OCI-LY1 (cell line): ENCODE measurements around the gene CLCN7.

ENCODE experiments used
- H2AFZ ChIP-seq: fragments of 200-600 bp; sonication (generic), shearing (Covaris generic); 2 replicates; pipeline ENCODE4 v1.6.0; 2014; ENCODE audit warnings: antibody characterized with exemption, mild to moderate bottlenecking, low read length
- H3F3A ChIP-seq: fragments of 200-600 bp; sonication (generic), shearing (Covaris generic); 2 replicates; pipeline ENCODE4 v1.6.0; 2014; ENCODE audit warnings: mild to moderate bottlenecking, antibody characterized with exemption, low read length, moderate library complexity; ENCODE audit not compliant: insufficient read depth
- H3K27ac ChIP-seq: fragments of 200-600 bp; sonication (generic); 2 replicates; pipeline ENCODE4 v1.5.1; 2014; ENCODE audit warnings: low read length, mixed run types, mild to moderate bottlenecking, low read depth; ENCODE audit not compliant: poor library complexity, severe bottlenecking
- H3K27me3 ChIP-seq: fragments of 200-600 bp; sonication (generic); 2 replicates; pipeline ENCODE4 v1.6.0; 2014; ENCODE audit warnings: antibody characterized with exemption, mild to moderate bottlenecking, low read length, moderate library complexity; ENCODE audit not compliant: insufficient read depth
- H3K36me3 ChIP-seq: fragments of 200-600 bp; sonication (generic); 2 replicates; pipeline ENCODE4 v1.6.1; 2014; ENCODE audit warnings: mild to moderate bottlenecking, antibody characterized with exemption, low read length, moderate library complexity, mixed read lengths; ENCODE audit not compliant: insufficient read depth
- H3K4me1 ChIP-seq: fragments of 200-600 bp; sonication (generic); 2 replicates; pipeline ENCODE4 v1.5.1; 2014; ENCODE audit warnings: mild to moderate bottlenecking, low read length, moderate library complexity; ENCODE audit not compliant: insufficient read depth, severe bottlenecking
- H3K4me2 ChIP-seq: fragments of 200-600 bp; sonication (generic), shearing (Covaris generic); 2 replicates; pipeline ENCODE4 v1.6.1; 2014; ENCODE audit warnings: low read length
- H3K4me3 ChIP-seq: fragments of 200-600 bp; sonication (generic); 2 replicates; pipeline ENCODE4 v1.5.1; 2014; ENCODE audit warnings: low read length, low read depth, mild to moderate bottlenecking, mixed read lengths; ENCODE audit not compliant: poor library complexity, severe bottlenecking
- H3K79me2 ChIP-seq: fragments of 200-600 bp; shearing (Covaris generic); 2 replicates; pipeline ENCODE4 v1.6.1; 2016; ENCODE audit warnings: mixed run types, low read length, mixed read lengths; ENCODE audit not compliant: insufficient read depth
- H3K9ac ChIP-seq: fragments of 200-600 bp; sonication (generic), shearing (Covaris generic); 2 replicates; pipeline ENCODE4 v1.6.1; 2014; ENCODE audit warnings: mild to moderate bottlenecking, low read length, mixed read lengths
- H3K9me2 ChIP-seq: fragments of 200-600 bp; sonication (generic), shearing (Covaris generic); 2 replicates; pipeline ENCODE4 v1.6.1; 2014; ENCODE audit warnings: low read depth, mild to moderate bottlenecking, low read length, mixed read lengths
- H3K9me3 ChIP-seq: fragments of 200-600 bp; shearing (Covaris generic); 2 replicates; pipeline ENCODE4 v1.6.1; 2014; ENCODE audit warnings: low read length, mixed read lengths
- H4K20me1 ChIP-seq: fragments of 200-600 bp; sonication (generic), shearing (Covaris generic); 2 replicates; pipeline ENCODE4 v1.6.0; 2016; ENCODE audit warnings: mild to moderate bottlenecking, low read length; ENCODE audit not compliant: insufficient read depth
- EZH2 ChIP-seq: fragments of 200-600 bp; sonication (generic), shearing (Covaris generic); IDR thresholded peaks from 2 replicates; pipeline ENCODE4 v1.8.0; 2017; ENCODE audit warnings: borderline replicate concordance, mixed run types, mild to moderate bottlenecking, antibody characterized with exemption, low read length, moderate library complexity, mixed read lengths
- TF ChIP-seq, protein P1 (sequence below): fragments of 200-600 bp; sonication (generic), shearing (Covaris generic); IDR thresholded peaks from 2 replicates; pipeline ENCODE4 v1.5.1; 2017; ENCODE audit warnings: mild to moderate bottlenecking, antibody characterized with exemption, low read length, moderate library complexity, mixed read lengths

The CLCN7 gene

GRCh38 chr16:1438229-1439057 lies 36.4 kb downstream of the CLCN7 start:
- Histone ChIP-seq H3F3A (no peaks in the 10 kb centered on the region), H3K9me3 (no peaks in the 10 kb centered on the region), H3K4me2 (no peak overlapping the region), H3K4me3 (no peak overlapping the region), H3K36me3 (no peaks in the 10 kb centered on the region), H3K79me2 (no peaks in the 10 kb centered on the region), H4K20me1 (no peaks in the 10 kb centered on the region), H3K27me3 (peaks cover 6% of the 10 kb centered on the region; the same call in 1 of the 2 replicates), H2AFZ (no peak overlapping the region), H3K9me2 (no peaks in the 10 kb centered on the region), H3K27ac (no peak overlapping the region), H3K9ac (no peak overlapping the region), H3K4me1 (no peaks in the 10 kb centered on the region)
- TF ChIP-seq EZH2: no peak
- TF ChIP-seq, protein P1, sequence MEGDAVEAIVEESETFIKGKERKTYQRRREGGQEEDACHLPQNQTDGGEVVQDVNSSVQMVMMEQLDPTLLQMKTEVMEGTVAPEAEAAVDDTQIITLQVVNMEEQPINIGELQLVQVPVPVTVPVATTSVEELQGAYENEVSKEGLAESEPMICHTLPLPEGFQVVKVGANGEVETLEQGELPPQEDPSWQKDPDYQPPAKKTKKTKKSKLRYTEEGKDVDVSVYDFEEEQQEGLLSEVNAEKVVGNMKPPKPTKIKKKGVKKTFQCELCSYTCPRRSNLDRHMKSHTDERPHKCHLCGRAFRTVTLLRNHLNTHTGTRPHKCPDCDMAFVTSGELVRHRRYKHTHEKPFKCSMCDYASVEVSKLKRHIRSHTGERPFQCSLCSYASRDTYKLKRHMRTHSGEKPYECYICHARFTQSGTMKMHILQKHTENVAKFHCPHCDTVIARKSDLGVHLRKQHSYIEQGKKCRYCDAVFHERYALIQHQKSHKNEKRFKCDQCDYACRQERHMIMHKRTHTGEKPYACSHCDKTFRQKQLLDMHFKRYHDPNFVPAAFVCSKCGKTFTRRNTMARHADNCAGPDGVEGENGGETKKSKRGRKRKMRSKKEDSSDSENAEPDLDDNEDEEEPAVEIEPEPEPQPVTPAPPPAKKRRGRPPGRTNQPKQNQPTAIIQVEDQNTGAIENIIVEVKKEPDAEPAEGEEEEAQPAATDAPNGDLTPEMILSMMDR: no peak

DNA sequence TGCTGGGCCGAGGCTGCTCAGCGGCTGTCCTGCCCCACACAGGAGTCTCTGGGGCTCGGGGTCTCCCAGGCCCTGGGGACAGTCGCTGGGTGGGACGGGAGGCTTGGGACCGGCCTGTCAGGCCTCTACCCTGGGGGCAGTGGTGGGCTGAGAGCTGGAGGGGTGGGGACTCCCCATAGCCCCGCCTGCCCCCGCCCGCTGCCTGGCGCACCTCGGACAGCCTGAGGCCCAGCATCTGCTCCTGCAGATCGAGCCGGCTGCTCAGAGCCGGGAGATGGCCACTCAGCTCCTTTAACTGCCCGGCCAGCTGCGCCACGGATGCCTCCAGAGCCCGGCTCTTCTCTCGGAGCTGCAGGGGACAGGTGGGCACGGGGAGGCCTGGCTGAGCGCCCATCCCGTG lies 37.2 kb downstream of the CLCN7 start:
- no peaks in the 10 kb centered on the region for H4K20me1 ChIP-seq
- no peak overlapping the region for H2AFZ ChIP-seq
- H3K4me1 ChIP-seq: no peaks in the 10 kb centered on the region
- no peaks in the 10 kb centered on the region for H3K79me2 ChIP-seq
- no peak for TF ChIP-seq EZH2
- TF ChIP-seq, protein P1: no peak
- H3K27me3 ChIP-seq: no peaks in the 10 kb centered on the region; the same call in 1 of the 2 replicates
- no peaks in the 10 kb centered on the region for H3K9me2 ChIP-seq
- H3F3A ChIP-seq: no peaks in the 10 kb centered on the region
- no peaks in the 10 kb centered on the region for H3K36me3 ChIP-seq
- no peak overlapping the region for H3K27ac ChIP-seq
- no peaks in the 10 kb centered on the region for H3K9me3 ChIP-seq
- no peak overlapping the region for H3K4me3 ChIP-seq
- H3K9ac ChIP-seq: no peak overlapping the region
- H3K4me2 ChIP-seq: no peak overlapping the region

DNA sequence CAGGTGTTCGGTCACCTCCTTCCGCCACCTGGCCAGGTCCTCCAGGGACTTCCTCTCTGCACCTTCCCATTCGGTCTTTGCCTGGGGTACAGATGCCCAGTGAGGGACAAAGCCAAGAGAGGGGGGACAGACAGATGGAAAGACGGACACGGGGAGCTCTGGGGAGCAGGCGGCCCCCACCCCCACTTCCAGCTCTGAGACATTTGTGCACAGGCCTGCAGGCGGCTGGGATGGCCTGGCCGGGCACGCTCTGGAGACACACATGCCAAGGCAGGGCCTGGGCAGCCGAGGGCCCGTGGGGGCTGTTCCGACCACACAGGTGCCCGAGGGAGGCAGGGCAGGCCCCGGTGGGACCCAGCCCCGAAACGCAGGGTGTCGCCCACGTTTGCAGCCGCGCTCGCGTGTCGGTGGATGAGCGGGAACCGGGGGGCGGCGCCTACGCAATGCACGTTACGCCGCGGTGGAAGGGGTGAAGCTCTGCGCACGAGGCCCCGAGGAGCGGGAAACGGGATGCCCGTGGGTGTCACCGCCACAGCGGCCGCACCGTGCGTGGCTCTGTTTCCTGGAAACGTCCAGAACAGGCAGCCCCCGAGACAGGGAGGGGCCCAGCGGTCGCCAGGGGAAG lies 38.0 kb downstream of the CLCN7 start:
- Histone ChIP-seq H3K4me2 (no peak overlapping the region), H2AFZ (no peak overlapping the region), H3K36me3 (no peaks in the 10 kb centered on the region), H3K4me1 (no peaks in the 10 kb centered on the region), H3K27me3 (no peaks in the 10 kb centered on the region; the same call in 1 of the 2 replicates), H3K9ac (no peak overlapping the region), H3K9me2 (no peaks in the 10 kb centered on the region), H4K20me1 (no peaks in the 10 kb centered on the region), H3K79me2 (no peaks in the 10 kb centered on the region), H3K4me3 (no peak overlapping the region), H3F3A (no peaks in the 10 kb centered on the region), H3K9me3 (no peaks in the 10 kb centered on the region), H3K27ac (no peak overlapping the region)
- no peak for TF ChIP-seq EZH2
- TF ChIP-seq, protein P1: no peak; the same call in 1 of the 2 replicates
